Uterus (tissue), 2 donors: ENCODE data around the gene TMEM212.

Experiments used
- POLR2A ChIP-seq, 2 donors: fragments of 450-650 bp; IDR thresholded peaks; one replicate each; pipeline ENCODE4 v1.6.1; 2016; ENCODE audit warnings: antibody characterized with exemption in 2 of 2, mild to moderate bottlenecking in 1 of 2, moderate library complexity in 1 of 2
- TF ChIP-seq, protein P1 (sequence below), 4 experiments: fragments of 200-600 bp in 2 of 4; fragments of 450-650 bp in 2 of 4; sonication (generic) in 2 of 4; IDR thresholded peaks; one replicate each; pipeline ENCODE4 v1.5.1; 2016 to 2019; ENCODE audit warnings: antibody characterized with exemption in 4 of 4, mild to moderate bottlenecking in 2 of 4, moderate library complexity in 1 of 4

DNA sequence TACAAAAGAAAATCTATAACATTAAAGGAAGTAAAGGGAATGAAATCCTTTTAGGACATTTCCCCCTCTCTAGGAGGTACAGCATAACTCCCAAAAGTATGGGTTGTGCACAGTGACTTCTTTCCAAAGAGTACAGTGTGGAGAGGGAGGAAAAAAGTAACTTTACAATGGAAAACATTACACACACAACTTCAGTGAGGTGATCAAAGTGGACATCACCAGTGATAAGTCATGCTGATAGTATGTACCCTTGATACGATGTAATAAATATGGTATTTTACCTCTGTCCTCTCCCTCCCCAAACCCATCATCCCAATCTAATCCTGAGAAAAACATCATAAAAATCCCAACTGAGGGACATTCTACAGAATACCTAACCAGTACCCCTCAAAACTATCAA lies 43.6 kb upstream of the TMEM212 start:
- TF ChIP-seq POLR2A (IDR thresholded peaks at IDR 0.05), result no peak
- TF ChIP-seq, protein P1, sequence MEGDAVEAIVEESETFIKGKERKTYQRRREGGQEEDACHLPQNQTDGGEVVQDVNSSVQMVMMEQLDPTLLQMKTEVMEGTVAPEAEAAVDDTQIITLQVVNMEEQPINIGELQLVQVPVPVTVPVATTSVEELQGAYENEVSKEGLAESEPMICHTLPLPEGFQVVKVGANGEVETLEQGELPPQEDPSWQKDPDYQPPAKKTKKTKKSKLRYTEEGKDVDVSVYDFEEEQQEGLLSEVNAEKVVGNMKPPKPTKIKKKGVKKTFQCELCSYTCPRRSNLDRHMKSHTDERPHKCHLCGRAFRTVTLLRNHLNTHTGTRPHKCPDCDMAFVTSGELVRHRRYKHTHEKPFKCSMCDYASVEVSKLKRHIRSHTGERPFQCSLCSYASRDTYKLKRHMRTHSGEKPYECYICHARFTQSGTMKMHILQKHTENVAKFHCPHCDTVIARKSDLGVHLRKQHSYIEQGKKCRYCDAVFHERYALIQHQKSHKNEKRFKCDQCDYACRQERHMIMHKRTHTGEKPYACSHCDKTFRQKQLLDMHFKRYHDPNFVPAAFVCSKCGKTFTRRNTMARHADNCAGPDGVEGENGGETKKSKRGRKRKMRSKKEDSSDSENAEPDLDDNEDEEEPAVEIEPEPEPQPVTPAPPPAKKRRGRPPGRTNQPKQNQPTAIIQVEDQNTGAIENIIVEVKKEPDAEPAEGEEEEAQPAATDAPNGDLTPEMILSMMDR (IDR thresholded peaks at IDR 0.05), result no peak
